Measurements from ENCODE around the gene SLC4A5.
"Not testable (repeated sequence)": the region's sequence is repeated elsewhere in the genome, so short reads cannot be mapped to it uniquely, and the experiment has no call there.

Gene SLC4A5

GRCh38 chr2:74367789-74368188 is 24.6 kb upstream of the SLC4A5 start:
- no peak for DNase-seq (ENCODE audit: low spot score)

- no peak for DNase-seq (ENCODE audit: low spot score)
Measured at GRCh38 chr2:74366036-74366435, 22.8 kb upstream of the SLC4A5 start.

GRCh38 chr2:74364533-74365505 is 21.6 kb upstream of the SLC4A5 start:
- peak; percentile 51 for DNase-seq (ENCODE audit: low spot score)

- DNase-seq (ENCODE audit: low spot score): no peak
Measured at GRCh38 chr2:74361327-74361726, 18.1 kb upstream of the SLC4A5 start.

GRCh38 chr2:74357627-74358026 is 14.4 kb upstream of the SLC4A5 start:
- no peak for DNase-seq (ENCODE audit: low spot score)

- no peak for DNase-seq (ENCODE audit: low spot score)
Measured at GRCh38 chr2:74349889-74350288, 6.7 kb upstream of the SLC4A5 start.

GRCh38 chr2:74347742-74348141 is 4.5 kb upstream of the SLC4A5 start:
- DNase-seq (ENCODE audit: low spot score): no peak

- DNase-seq (ENCODE audit: low spot score): no peak
Measured at GRCh38 chr2:74347303-74347702, 4.1 kb upstream of the SLC4A5 start.

GRCh38 chr2:74345272-74345943 is 2.2 kb upstream of the SLC4A5 start:
- DNase-seq (ENCODE audit: low spot score): no peak

GRCh38 chr2:74336227-74336626 is 7.0 kb downstream of the SLC4A5 start:
- not testable (repeated sequence) for DNase-seq (ENCODE audit: low spot score)

- DNase-seq (ENCODE audit: low spot score): peak; percentile 62
Measured at GRCh38 chr2:74334931-74335333, 8.3 kb downstream of the SLC4A5 start.

- no peak for DNase-seq (ENCODE audit: low spot score)
Measured at GRCh38 chr2:74333896-74334586, 9.2 kb downstream of the SLC4A5 start.

- DNase-seq (ENCODE audit: low spot score): no peak
Measured at GRCh38 chr2:74333175-74333574, 10.0 kb downstream of the SLC4A5 start.

- no peak for DNase-seq (ENCODE audit: low spot score)
Measured at GRCh38 chr2:74332550-74333174, 10.6 kb downstream of the SLC4A5 start.

GRCh38 chr2:74328573-74328972 is 14.6 kb downstream of the SLC4A5 start:
- no peak for DNase-seq (ENCODE audit: low spot score)

GRCh38 chr2:74328074-74328473 is 15.1 kb downstream of the SLC4A5 start:
- DNase-seq (ENCODE audit: low spot score): no peak

- no peak for DNase-seq (ENCODE audit: low spot score)
Measured at GRCh38 chr2:74327627-74328026, 15.6 kb downstream of the SLC4A5 start.

- no peak for DNase-seq (ENCODE audit: low spot score)
Measured at GRCh38 chr2:74327199-74327598, 16.0 kb downstream of the SLC4A5 start.

- no peak for DNase-seq (ENCODE audit: low spot score)
Measured at GRCh38 chr2:74325815-74326214, 17.4 kb downstream of the SLC4A5 start.

- DNase-seq (ENCODE audit: low spot score): no peak
Measured at GRCh38 chr2:74321737-74322136, 21.5 kb downstream of the SLC4A5 start.

- peak; percentile 36 for DNase-seq (ENCODE audit: low spot score)
Measured at GRCh38 chr2:74317701-74318100, 25.5 kb downstream of the SLC4A5 start.

GRCh38 chr2:74316627-74317295 is 26.5 kb downstream of the SLC4A5 start:
- no peak for DNase-seq (ENCODE audit: low spot score)
